Stimulated activated CD8-positive, alpha-beta memory T cell treated with anti-CD3 and anti-CD28 coated beads, Interleukin-4, amount 100 ng/mL, for 24 hours (primary cell): Measurements from ENCODE around the gene TSPAN10.
"Not testable (repeated sequence)": the region's sequence is repeated elsewhere in the genome, so short reads cannot be mapped to it uniquely, and the experiment has no call there.

Source experiments
- DNase-seq: peaks from one replicate; pipeline ENCODE4 v3.0.0-alpha.2; 2020; ENCODE audit warnings: low read depth

Gene TSPAN10

DNA sequence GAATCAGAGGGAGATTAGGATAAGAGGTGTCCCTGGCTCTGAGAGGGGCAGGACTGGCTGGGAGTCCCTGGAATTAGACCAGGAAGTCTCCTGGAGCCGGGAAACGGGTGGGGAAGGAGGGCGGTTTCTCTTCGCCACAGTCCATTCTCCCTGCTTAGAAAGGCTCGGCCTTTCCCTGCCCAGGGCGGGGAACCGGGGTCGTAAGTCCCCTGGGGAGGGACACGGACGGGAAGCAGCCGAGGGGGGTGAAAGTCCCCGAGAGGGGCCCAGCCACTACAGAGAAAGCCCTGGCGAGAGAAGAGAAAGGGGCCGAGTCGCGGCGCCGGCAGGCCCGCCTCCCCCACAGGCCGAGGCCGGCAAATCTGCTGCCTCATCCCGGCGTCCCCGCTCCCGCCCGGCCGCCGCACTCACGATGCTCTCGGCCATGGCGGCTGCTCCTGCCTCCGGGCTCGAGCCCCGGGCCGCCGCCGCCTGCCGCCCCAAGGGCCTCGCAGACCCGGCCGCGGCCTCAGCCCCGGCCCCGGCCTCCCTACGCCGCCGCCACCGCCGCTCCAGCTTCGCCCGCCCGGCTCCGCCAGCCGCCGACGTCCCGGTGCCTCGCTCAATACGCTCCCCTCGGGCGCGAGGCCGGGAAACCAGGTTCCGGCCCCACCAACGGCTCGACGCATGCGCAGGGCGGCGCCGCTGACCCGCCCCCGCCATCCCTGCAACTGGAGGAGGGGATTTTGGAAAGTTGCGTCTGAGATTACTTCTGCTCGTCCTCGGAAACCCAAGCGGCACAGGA, at the start of gene TSPAN10, which contains the start of gene NPLOC4:
Gene TSPAN10 (plus strand): TSS at position 692 of the 784 bp plus-strand sequence. CDS start 5,217 bp downstream, outside the sequence.
Gene NPLOC4 (minus strand): TSS at position 608 of the 784 bp plus-strand sequence. CDS start 182 bp downstream, at position 426.
- peak; percentile 76 for DNase-seq

DNA sequence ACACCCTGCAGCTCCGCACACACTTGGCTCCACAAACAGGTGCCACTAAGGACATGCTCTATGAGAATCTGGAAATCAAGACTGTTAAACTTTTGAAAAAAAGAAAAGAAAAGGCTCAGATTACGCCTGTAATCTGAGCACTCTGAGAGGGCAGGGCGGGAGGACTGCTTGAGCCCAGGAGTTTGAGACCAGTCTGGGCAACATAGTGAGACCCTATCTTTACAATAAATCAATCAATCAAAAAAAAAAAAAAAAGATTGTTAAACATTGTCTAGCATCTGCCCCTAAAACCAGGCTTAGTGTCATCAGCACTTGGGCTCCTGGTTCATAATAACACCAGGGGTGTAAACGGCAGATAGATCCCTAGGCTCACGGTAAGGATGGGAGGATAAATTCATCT, 47.4 kb upstream of the TSPAN10 start:
- DNase-seq = no peak

GRCh38 chr17:81590121-81590520, 46.9 kb upstream of the TSPAN10 start:
- DNase-seq = no peak

- no peak for DNase-seq
Observed at GRCh38 chr17:81591971-81592370, 45.0 kb upstream of the TSPAN10 start.

DNA sequence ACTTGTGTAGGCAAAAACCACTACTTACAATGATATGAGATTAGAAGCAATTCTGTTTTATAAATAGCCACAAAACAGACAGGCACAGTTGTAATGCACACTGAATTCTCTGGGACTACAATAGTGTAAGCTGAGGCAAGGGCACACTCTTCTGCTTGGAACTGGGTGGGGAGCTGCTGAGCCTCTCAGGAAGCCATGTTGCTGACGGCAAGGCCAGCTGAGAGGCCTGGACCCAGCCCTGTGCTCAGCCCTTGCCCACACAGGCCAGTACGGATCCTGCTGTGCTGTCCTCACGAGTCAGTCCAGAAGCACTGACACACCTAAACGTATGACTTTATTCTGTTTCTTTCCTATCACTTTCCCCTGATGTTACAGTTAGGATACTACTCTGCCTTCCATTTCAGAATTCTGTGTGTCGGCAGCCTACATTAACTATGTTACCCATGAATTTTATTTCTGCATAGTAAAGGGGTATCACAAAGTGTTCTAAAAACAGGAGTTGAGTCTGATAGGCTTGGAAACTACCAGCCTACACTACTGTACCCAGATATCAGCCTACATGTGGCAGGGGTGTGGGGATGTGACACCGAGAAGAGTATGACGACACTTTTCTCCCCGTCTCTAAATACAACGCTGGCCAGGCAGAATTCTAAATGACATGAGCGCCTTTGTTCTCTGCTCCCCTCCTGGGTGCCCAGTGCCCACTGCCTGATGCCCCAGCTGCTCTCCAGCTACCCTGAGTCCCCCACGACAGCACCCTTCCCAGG, 43.7 kb upstream of the TSPAN10 start:
- DNase-seq = no peak

DNA sequence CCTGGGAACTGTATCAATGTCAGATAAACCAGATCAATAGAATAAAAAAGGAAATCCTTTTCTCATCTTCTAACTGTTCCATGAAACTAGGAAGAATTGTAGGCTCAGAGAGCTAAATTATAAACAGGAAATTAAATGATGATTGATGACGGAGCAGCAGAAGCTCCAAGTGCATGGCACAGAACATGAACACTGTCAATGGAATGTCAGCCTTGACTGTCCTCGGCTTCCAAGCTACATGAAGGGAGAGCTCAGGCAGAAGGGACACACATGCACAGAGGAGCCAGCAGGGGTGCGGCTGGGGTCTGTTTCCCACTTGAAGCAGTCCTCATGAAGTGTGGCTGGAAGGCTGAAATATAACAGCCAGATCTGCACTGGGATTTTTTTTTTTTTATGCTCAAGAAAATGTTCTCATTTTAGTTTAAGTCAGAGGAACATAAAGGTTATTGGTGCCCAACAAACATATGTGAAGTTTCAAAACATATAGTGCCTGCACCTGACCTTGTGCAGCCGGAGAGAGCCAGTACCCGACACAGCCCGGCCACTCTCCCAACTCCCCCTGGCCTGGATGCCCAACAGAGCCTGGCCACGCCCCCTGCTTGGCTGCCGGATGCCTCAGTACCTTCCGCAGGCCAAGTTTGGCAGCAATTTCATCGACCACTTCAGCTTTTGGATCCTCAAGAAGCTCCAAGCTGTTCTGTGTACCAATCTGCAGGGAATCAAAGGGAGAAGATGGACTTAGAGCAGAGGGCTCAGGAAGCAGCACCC, 37.1 kb upstream of the TSPAN10 start:
- no peak for DNase-seq

GRCh38 chr17:81601525-81602120, 35.4 kb upstream of the TSPAN10 start:
- DNase-seq = no peak

- no peak for DNase-seq
Observed at GRCh38 chr17:81603846-81604610, 33.0 kb upstream of the TSPAN10 start.

GRCh38 chr17:81607431-81607830, 29.6 kb upstream of the TSPAN10 start:
- no peak for DNase-seq

DNA sequence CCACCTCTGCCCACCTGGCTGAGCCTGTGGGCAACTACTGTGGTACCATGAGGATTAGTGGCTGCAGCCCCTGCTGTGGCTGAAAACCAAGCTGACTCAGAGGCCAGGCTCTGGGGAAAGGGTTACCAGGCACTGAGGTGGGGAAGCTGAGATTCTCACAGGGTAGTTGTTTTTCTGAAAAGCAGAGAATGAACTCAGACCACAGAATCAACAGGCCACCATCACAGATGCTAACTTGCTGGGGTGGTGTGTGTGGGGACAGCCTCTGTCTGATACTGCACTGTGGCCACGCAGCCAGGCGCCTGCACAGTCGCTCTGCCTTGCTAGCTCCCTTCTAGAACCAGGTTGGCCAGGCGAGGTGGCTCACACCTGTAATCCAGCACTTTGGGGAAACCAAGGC, 28.9 kb upstream of the TSPAN10 start:
- no peak for DNase-seq

- no peak for DNase-seq
Observed at GRCh38 chr17:81608605-81609004, 28.4 kb upstream of the TSPAN10 start.

- DNase-seq = no peak
Observed at GRCh38 chr17:81609541-81610311, 27.3 kb upstream of the TSPAN10 start.

DNA sequence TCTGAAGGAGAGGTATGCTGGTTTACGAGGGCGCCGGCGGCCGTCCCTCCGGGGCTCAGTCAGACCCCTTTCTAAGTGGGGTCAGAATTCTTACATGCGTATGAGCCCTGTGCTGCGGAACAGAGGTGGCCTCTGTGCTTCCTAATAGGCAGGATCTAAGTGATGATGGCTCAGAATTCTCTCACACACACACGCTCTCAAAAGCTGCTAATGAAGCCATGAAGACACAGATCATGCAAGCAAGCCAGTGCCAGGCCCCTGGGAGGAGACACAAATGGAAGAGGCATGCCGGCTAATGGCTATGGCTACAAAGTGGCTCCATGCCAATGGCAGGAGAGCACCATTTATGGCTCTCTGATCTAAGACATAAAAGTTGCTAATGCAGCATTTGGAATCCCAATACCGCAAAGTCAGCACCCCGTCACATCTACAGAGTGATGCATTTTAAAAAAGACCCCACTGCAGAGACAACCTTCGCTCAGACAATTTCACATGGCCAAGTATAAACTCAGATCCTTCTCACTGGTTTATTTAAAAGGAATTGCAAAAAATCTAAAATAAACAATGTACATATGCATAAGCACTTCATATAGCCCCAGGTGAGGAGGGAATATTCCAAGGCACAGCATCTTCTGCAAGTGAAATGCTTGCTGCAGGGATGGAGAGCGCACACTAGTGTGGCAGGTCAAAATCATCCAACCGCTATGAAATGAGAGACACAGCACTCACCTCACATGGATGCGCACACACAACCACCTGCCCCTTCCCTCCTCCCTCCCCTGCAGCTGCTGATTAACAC, 24.6 kb upstream of the TSPAN10 start:
- DNase-seq = no peak

DNA sequence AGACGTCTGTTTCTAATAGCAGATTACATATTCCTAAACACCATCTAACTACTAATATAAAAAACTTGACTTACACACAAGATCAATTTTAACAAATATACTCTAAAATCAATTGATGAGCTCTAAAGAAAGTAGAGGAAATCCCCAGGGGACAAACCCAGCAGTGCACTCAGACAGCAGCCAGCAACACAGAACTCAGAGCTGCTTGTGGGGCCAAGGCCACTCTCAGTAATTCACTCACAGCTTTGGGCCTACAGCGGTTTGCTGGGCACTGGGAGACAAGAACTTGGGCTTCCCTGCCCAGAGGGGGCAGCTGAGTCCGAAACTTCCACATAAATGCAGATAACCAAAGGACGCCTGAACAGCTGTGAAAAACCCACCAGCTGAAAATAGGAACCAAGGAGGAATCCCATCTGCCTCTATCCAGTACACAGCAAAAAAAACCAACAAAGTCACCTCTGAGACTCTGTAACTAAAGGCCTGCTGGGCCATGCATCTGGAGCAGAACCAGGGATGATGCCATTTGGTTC, 21.5 kb upstream of the TSPAN10 start:
- no peak for DNase-seq

- no peak for DNase-seq
Observed at GRCh38 chr17:81616877-81617276, 20.1 kb upstream of the TSPAN10 start.

DNA sequence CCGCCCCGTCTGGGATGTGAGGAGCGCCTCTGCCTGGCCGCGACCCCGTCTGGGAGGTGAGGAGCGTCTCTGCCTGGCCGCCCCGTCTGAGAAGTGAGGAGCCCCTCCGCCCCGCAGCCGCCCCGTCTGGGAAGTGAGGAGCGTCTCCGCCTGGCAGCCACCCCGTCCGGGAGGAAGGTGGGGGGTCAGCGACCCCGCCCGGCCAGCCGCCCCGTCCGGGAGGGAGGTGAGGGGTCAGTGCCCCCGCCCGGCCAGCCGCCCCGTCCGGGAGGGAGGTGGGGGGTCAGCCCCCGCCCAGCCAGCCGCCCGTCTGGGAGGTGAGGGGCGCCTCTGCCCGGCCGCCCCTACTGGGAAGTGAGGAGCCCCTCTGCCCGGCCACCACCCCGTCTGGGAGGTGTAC, 18.7 kb upstream of the TSPAN10 start:
- not testable (repeated sequence) for DNase-seq

DNA sequence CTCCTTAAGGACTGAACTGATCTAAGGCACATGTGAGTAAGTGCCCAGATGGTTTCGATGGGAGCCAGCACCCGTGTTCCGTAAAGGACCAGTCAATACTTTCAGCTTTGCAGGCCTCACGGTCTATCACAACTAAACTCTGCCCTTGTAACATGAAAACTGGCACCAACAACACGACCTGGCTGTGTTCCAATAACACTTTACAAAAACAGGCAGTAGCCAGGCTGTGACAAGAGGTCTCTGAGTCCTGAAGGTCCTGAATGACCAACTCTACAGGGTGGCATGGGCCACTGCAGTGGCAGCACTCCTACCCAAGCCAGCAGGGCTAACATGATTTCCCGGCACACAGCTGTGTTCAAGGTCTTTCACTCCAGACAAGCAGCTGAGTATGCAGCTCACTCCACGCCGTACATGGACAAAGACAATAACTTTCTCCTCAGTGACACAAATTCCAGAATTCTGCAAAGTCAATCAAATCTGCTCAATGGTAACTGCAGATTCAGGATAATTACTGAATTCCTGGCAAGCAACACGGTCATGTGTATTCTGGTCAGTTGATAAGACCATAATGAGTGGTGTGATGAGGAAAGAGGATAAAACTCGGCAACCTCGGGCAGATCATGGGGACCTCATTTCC, 15.4 kb upstream of the TSPAN10 start:
- no peak for DNase-seq

DNA sequence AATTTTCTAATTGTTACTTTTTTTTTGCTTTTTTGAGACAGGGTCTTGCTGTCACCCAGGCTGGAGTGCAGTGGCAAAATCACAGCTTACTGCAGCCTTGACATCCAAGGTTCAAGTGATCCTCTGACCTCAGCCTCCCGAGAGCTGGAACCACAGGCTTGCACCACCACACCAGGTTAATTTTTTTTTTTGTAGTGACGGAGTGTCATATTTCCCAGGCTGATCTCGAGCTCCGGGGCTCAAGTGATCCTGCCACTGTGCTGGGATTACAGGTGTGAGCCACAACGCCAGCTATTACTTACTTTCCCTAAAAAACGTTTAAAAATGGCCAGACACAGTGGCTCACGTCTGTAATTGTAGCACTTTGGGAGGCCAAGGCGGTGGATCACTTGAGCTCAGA, 6.7 kb upstream of the TSPAN10 start:
- no peak for DNase-seq

DNA sequence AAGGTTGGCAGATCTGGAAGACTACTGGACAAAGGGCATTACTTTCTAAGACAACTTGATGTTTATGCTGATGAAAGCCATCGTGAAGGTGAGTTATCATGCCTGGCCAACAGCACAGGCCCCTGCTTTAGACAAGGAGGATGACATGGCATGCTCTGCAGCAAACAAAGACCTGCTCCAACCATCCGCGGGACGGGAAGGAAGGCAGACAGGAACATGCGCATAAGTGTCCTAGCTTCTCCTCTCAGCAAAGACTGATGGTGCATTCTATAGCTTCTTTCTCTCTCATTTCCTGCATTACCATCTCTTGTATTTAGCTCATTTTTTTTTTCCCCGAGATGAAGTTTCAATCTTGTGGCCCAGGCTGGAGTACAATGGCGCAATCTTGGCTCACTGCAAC, 5.5 kb upstream of the TSPAN10 start:
- DNase-seq = no peak
